Activated CD4-positive, CD25-positive, alpha-beta regulatory T cell treated with anti-CD3 and anti-CD28 coated beads, Interleukin-2, amount 50 U/mL, for 24 hours (primary cell): ENCODE measurements around the gene OR4D11.
"Not testable (repeated sequence)": the region's sequence is repeated elsewhere in the genome, so short reads cannot be mapped to it uniquely, and the experiment has no call there.

Experiments used
- ATAC-seq, 2 donors: fragments of 150-1000 bp; cut with Tn5 transposase; one replicate each; pipeline ENCODE4 v1.10.0; 2021; ENCODE audit warnings: mild to moderate bottlenecking in 1 of 2, moderate library complexity in 1 of 2

The OR4D11 gene

DNA sequence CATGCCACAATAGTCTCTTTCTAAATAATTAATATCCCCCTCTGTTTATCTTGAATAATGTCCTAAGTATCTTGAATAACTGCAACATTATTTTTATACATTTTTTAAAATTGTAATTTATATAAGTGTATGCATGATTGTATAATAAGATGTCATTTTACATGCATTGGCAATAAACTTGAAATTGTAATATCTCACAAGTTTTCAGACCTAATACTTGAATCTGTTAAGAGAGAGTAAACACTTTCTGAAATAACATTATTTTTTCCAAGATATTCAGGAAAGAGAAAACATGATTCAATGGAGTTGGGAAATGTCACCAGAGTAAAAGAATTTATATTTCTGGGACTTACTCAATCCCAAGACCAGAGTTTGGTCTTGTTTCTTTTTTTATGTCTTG is at the start of gene OR4D11:
OR4D11 (plus strand) TSS at position 301 of the 400 bp plus-strand sequence; CDS start at position 301, 0 bp downstream.
- no peak for ATAC-seq

DNA sequence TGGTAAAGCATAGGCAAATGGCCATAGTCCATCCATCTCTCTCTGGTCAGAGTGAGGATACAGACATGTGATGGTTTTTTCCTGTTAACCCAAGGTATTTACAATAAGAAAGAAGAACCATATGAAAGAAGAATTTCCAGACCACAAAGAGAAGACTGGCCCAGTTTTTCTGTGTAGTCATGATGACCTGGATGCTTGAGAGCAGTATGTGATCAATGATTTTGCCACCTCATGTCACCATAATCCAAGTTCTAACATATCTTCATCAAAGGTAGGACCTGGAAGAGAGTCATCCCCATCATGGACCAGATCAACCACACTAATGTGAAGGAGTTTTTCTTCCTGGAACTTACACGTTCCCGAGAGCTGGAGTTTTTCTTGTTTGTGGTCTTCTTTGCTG is 46.7 kb upstream of the OR4D11 start, which contains the start of gene OR4D6:
OR4D6 (plus strand) TSS at position 301 of the 400 bp plus-strand sequence; CDS start at position 301, 0 bp downstream.
- no peak for ATAC-seq

DNA sequence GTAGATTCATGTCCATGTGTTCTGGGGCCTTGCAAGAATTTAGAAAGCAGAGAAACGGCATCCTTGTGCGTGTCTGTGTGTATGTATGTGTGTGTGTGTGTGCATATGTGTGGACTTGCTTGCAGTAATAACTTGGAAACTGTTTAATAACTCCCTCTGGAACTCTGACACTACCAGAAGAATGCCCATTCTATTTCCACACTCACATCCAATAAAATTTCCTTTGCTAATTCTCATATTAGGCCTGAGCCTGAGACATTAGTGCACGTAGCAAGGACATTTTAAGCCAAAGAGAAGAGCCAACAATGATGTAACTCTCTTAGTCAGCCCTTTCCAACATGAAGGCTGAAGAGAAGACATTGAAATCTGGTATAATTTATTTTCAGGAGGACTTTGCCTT is 43.5 kb upstream of the OR4D11 start:
- ATAC-seq, result no peak

DNA sequence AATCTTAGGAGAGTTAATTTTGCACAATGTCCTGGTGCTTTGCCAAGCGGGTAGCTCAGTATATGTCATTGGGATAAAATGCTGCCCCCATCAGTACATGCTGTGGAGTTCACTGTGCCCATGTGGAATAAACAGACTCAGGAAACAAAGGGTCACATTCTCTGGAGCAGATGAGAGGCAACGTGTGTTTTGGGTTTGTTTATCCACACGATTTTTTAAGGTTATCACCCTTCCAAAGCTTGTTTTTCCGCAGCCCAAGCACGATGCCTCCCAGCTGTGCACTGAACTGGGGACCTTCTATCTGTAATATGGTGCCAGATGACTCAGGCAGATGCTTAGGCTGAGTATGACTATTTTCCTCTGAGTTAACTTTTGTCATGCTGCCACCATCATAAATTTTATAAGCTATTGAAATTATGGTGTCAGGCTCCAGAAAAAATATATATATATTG is 40.2 kb upstream of the OR4D11 start:
- ATAC-seq, result no peak

DNA sequence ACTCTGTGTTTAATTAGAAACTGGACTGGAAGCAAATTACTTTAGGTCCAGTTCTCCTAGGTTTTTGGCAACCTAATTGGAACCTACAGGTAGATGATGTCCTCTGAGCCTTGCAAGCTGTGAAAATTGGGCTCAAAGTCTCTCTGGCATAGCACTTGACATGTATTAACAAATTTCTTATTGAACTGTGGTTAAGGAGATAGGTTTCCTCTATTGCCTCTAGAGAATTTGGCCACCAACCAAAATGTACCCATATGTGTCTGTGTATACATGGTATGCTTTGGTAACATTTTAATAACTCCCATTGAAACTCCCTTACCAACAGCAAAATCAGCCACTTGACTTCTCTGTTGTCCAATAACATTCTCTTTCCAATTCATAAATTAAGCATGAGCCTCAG is 30.4 kb upstream of the OR4D11 start, which contains the start of gene OR4D10:
OR4D10 (plus strand) TSS at position 301 of the 400 bp plus-strand sequence. CDS start 4,115 bp downstream, outside the sequence.
- ATAC-seq, result no peak

DNA sequence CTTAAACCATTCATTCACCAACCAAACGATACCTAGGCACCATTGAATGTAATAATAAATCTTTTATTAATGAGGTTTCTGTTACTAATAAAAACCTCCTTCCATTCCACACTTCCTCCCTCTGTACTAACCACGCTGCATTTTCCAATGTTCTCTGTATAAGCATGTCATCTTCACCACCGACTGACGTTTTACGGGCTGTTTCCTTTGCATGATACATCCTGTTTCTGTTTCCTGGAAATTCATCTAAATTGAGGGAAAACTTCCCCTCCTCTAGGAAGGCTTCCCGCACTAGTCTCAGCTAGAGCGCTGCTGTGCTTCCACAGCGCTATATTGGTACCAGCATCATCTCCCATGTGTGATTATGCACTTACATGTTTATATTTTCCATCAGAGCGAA is 28.2 kb upstream of the OR4D11 start:
- ATAC-seq, result no peak

DNA sequence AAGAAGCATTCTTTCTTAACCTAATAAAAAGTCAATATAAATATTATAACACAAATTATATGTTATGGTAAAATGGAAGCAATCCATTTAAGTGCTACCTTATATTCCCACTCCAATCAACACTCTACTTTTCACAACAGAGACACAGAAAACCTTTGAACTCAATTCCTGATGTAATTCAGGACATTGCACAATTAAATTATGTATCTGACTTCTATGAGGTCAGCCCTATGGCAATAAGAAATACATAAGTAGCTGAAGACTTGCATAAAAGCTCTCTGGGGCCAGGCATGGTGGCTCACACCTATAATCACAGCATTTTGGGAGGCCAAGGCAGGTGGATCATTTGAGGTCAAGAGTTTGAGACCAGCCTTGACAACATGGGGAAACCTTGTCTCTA is 23.5 kb upstream of the OR4D11 start:
- ATAC-seq, result no peak

DNA sequence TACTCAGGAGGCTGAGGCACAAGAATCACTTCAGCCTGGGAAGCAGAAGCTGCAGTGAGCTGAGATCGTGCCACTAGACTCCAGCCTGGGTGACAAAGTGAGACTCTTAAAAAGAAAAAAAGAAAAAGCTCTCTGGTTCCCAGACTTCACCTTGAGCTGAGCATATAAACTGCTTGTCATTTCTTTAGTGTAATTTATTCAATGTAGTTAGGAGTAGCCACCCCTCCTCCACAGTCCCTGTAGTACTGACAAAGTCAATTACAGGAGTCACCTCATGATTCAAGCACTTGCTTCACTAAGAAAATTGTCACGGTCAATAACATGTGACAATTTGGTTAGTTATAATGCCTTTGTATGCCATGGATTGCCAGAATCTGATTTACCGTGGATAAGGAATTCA is 23.0 kb upstream of the OR4D11 start:
- no peak for ATAC-seq

DNA sequence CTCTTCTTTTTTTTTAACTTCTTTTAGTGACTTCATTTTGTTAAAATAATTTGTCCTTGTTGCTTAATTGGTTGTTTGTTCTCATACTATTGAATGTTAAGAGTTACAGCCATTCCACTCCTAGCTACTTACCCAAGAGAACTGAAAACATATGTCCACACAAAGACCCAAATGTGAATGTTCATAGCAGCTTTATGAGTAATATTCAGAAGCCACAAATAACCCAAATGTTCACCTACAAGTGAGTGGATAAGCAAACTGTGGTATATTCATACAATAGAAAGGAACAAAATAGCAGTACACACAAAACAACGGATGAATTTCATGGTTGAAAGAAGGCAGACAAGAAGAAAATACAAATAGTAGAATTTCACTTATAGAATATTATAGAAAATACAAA is 1.4 kb upstream of the OR4D11 start:
- ATAC-seq, result no peak

DNA sequence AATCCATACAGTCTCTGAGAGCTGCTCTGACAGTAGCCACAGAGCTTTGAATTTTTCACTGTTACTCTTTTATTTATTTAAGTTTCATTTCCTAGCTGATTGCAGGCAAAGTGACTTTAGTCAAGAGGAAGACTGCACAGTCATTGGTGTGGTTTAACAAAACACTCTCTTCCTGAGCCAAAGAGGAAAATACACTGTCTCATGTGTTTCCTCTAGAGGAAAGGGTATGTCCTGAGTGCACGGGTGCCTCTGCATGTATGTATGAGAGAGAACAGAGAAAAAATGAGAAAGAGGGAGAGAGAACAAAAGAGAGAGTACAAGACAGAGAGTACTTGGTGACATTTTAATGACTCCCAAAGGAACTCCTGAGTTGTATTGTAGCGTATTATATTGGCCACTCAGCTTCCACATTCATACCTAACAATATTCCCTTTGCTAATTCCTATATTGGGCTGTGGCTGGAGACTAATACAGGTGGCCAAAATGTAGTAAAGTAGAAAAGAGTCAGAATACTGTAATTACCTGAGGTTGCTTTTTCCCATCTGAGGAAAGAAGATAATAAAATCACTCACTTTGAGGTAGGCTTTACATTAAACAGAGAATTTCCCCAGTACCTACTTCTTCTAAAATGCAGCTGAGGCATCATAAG is 7.7 kb downstream of the OR4D11 start, which contains the start of gene OR4D9:
OR4D9 (plus strand) TSS at position 599 of the 649 bp plus-strand sequence. CDS start 3,374 bp downstream, outside the sequence.
- ATAC-seq, result no peak

DNA sequence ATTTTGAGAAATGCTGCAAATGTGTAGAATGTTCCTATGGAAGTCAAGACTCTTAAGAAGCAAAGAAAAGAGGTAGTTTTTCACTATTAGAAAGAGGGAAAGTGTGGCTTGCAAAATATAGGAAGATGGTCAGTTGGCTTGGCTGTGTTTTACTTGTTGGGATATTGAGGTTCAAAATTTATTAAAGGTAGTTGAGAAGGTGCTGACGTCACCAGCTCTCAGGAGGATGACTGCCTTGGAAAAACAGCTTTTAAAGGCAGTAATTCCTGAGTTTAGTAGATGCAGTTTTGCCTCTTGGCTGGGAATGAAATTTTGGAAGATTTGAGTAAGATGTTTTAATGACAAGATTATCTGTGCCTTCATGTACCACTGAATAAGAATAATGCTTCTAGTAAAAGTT is 8.3 kb downstream of the OR4D11 start:
- no peak for ATAC-seq

DNA sequence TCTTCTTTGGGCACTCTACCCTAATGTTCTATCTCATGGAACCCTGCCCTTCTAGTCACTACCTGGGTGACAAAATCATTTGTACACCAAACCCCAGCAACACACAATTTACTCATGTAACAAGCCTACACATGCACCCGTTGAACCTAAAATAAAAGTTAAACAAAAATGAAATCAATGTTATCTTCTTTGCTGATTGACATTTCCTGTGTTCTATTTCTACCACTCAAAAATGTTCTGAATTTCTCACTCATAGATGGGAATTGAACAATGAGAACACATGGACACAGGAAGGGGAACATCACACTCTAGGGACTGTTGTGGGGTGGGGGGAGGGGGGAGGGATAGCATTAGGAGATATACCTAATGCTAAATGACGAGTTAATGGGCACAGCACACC is 16.8 kb downstream of the OR4D11 start:
- not testable (repeated sequence) for ATAC-seq

DNA sequence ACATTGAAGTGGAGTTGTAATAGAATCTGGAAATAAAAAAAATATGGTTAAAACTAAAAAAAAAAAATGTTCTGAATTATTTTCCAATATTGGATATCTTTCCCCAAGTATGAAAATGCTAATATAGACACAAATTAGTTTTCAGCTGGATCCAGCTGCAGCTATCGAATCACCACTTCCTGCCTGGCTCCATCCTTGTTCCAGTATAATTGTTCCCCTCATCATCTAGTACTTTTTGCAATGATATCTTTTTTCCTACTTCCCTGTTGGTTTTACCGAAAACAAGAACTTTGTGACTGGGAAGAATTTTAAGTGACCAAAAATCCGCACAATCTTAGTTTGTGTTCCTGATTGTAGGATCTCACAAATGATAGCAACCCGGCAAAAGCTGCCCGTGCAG is 17.4 kb downstream of the OR4D11 start:
- no peak for ATAC-seq

DNA sequence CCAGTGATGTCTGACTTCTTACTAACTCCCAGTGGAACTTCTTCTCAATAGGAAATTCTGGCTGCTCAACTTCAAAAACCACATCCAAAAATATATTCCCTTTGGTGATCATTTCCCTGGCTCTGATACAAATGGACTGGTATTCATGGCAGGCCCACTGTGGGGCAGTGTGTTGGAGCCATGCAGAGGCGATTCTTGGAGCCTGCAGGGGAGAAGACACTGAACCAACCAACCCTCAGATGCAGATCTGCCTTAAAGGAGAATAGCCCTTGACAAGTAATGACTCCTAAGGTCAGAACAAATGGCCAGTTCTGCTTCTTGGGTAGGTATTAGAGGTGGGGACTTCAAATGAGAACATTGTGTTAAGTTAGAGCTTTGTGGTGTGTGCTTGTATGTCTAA is 20.2 kb downstream of the OR4D11 start:
- no peak for ATAC-seq

DNA sequence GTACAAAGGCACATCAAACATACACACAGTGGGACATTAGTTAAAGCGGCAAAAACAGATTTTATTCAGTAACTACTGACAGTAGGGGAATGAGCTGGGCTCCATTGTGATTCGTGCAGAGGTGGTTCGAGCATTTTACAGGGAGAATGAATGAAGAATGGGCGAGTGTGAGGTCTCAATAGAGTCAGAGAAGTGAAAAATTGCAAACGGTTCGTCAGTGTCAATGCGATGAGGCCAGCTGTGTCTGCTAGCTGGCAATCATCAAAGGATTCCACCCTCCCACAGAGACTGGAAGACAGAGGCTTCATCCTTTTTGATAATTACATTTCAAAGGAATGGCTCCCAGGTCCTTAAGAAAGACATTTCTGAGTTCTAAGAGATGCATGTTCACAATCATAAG is 25.3 kb downstream of the OR4D11 start:
- ATAC-seq, result no peak

DNA sequence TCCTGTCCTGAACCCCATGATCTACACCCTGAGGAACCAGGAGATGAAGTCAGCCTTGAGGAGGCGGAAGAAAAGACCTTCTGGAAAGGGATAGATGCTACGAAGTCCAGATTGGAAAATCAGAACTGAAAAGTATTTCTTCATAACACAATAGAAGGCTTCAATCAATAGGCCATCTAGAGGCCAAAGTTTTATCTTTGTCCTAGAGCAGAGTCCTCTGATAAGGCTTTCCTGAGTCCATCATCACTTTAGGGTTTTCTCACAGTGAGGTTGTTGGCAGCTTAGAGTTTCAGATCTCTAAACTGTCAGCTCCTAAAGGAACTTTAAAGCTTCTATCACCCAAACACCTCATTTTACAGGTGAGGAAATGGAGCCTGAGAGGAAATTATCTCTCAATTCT is 29.2 kb downstream of the OR4D11 start:
- no peak for ATAC-seq

DNA sequence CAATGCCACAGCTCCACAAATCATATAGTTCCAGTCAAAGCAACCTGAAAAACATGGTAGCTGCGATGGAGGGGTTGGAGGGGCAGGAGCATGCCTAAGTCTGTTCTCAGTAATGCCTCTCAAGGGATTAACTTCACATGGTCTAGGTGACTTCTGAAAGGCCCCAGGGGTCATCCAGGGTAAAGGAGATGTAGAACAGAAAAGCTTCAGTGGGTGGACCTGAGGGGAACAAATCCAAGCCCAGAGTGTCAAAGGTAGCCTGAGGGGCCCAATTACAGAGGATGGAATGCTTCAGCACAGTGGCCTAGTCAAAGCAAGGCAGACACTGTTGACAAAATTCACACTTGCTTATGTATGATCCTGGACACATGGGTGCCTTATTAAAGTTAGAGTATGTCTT is 31.3 kb downstream of the OR4D11 start:
- no peak for ATAC-seq

DNA sequence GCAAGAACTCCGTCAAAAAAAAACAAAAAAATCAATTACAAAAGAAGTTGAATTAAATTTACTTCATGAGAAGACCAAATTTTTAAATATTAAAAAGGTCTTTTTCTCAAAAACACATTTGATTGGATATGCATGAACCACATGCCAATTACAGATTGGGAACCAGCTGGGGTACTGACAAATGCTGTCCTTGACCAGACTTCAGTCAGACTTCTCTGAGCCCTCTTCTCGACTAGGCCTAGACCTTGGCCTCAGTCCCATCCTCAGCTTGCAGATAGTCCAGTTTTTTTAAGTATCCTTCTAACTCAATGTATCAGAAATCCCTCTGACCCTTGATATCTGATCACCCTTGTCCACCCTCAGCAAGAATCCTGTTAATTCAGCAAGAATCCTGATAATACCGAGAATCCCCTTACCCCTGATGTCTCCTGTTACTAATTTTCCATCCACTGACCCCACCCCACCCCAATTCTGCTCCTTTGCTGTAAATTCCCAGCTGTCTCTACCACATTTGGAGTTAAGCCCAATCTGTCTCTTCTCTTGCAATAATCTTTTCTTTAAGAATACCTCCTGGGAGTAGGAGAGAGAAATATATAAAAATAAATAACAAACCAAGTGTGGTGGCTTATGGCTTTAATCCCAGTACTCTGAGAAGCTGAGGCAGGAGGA is 38.9 kb downstream of the OR4D11 start:
- ATAC-seq, result no peak

DNA sequence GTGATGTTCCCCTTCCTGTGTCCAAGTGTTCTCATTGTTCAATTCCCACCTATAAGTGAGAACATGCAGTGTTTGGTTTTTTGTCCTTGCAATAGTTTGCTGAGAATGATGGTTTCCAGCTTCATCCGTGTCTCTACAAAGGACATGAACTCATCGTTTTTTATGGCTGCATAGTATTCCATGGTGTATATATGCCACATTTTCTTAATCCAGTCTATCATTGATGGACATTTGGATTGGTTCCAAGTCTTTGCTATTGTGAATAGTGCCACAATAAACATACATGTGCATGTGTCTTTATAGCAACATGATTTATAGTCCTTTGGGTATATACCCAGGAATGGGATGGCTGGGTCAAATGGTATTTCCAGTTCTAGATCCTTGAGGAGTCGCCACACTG is 40.3 kb downstream of the OR4D11 start:
- ATAC-seq, result not testable (repeated sequence)

DNA sequence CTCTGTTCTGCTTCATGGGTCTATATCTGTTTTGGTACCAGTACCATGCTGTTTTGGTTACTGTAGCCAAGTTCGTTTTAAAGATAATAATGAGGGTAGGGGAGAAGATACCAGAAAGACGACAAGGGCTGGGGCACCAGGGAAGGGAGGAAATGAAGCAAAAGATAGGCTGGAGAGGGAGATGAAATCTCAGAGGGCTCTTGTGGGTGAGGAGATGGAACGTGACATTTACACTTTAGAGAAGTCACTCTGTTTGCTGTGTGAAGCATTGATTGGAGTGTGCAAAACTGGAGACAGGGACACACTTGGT is 41.4 kb downstream of the OR4D11 start:
- ATAC-seq, result no peak

DNA sequence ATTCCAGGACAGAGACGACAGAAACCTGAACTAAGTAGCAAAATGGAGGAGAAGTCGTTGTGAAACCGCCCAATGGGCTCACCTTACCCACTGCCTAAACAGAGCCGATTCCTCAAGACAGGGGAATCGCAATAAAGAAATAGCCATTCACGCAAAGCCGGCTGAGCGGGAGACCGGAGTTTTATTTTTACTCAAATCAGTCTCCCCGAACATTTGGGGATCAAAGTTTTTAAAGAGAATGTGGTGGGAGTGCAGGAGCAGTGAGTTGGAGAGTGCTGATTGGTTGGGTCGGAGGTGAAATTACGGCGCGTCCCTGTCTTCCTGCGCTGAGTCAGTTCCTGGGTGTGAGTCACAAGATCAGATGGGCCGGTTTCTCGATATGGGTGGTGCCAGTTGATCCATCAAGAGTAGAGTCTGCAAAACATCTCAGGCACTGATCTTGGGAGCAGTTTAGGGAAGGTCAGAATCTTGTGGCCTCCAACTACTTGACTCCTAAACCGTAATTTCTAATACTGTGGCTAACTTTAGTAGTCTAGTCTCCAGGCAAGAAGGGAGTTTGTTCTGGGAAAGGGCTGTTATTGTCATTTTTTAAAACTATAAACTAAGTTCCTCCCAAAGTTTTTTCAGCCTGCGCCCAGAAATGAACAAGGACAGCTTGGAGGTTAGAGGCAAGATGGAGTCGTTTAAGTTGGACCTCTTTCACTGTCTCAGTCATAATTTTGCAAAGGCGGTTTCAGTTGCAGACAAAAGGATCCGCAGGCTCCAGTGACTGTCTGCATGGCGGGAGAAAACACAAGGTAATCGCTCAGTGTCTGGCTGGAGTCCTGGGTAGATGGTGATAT is 42.0 kb downstream of the OR4D11 start:
- no peak for ATAC-seq

DNA sequence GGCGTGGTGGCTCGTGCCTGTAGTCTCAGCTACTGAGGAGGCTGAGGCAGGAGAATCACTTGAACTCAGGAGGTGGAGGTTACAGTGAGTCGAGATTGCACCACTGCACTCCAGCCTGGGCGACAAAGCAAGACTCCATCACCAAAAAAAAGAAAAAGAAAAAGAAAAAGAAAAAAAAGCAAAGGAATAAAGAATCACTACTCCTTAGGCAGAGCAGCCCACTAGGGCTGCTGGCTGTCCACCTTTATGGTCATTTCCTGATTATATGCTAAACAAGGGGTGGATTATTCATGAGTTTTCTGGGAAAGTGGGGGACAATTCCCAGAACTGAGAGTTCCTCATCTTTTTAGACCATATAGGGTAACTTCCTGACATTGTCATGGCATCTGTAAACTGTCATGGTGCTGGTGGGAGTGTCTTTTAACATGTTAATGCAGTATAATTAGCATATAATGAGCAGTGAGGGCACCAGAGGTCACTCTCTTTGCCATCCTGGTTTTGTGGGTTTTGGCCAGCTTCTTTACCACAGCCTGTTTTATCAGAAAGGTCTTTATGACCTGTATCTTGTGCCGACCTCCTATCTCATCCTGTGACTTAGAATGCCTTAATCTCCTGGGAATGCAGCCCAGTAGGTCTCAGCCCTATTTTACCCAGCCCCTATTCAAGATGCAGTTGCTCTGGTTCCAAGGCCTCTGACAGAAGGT is 44.4 kb downstream of the OR4D11 start:
- not testable (repeated sequence) for ATAC-seq

DNA sequence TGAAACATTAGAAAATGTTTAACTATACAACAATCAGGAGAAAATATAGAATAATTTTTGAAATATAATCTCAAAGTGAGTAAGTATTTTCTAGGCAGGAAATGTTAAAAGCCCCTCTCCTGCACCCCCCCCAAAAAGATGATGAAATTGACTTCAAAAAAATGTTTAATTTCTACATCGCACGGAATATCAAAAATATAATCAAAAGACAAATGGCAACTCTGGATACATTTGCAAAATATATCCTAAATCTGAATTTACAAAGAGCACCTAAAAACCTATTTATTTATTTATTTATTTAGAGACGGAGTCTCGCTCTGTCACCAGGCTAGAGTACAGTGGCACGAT is 44.9 kb downstream of the OR4D11 start:
- no peak for ATAC-seq
